Measurements from ENCODE around the gene FOLR1.

DNA sequence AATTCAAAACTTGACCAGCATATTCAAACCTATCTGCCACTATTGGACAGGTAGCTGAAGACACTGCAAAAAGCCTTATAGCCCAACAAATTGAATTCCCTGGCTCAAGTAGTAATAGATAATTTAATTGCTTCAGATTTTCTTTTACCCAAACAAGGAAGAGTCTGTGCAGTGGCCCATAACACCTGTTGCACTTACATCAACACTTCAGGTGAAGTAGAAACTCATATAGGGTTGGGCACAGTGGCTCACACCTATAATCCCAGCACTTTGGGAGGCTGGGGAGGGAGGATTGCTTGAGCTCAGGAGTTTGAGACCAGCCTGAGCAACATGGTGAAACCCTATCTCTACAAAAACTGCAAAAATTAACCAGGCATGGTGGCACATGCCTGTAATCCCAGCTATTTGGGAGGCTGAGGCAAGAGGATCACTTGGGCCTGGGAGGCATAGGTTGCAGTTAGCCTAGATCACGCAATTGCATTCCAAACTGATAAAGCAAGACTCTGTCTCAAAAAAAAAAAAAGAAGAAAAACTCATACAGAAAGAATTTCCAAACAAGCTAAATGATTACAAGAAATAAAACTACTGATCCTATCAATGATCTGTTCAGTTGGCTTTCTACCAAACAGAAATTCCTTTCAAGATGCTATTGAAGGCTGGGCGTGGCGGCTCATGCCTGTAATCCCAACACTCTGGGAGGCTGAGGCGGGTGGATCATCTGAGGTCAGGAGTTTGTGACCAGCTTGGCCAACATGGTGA is 47.0 kb upstream of the FOLR1 start:
- no peak for TF ChIP-seq BCL6 (CRISPR knock-in tag; IDR thresholded peaks at IDR 0.05)
- TF ChIP-seq, protein P1, sequence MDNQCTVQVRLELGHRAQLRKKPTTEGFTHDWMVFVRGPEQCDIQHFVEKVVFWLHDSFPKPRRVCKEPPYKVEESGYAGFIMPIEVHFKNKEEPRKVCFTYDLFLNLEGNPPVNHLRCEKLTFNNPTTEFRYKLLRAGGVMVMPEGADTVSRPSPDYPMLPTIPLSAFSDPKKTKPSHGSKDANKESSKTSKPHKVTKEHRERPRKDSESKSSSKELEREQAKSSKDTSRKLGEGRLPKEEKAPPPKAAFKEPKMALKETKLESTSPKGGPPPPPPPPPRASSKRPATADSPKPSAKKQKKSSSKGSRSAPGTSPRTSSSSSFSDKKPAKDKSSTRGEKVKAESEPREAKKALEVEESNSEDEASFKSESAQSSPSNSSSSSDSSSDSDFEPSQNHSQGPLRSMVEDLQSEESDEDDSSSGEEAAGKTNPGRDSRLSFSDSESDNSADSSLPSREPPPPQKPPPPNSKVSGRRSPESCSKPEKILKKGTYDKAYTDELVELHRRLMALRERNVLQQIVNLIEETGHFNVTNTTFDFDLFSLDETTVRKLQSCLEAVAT (IDR thresholded peaks at IDR 0.05), result no peak
- TF ChIP-seq EP300 (IDR thresholded peaks at IDR 0.05; ENCODE audit: low read length), result no peak
- no peak for TF ChIP-seq POLR2AphosphoS5 (IDR thresholded peaks at IDR 0.05; ENCODE audit: control insufficient read depth, insufficient read depth, low read depth, low read length)
- TF ChIP-seq ZBTB1 (CRISPR knock-in tag; IDR thresholded peaks at IDR 0.05; ENCODE audit: borderline replicate concordance, low read depth), result no peak
- TF ChIP-seq TBP (optimal IDR thresholded peaks at IDR 0.05; ENCODE audit: low read depth, low read length), result no peak
- no peak for TF ChIP-seq BHLHE40 (IDR thresholded peaks at IDR 0.05; ENCODE audit: low read length)
- TF ChIP-seq FOS (IDR thresholded peaks at IDR 0.05; ENCODE audit: extremely low read depth, insufficient read length), result no peak
- TF ChIP-seq, protein P2, sequence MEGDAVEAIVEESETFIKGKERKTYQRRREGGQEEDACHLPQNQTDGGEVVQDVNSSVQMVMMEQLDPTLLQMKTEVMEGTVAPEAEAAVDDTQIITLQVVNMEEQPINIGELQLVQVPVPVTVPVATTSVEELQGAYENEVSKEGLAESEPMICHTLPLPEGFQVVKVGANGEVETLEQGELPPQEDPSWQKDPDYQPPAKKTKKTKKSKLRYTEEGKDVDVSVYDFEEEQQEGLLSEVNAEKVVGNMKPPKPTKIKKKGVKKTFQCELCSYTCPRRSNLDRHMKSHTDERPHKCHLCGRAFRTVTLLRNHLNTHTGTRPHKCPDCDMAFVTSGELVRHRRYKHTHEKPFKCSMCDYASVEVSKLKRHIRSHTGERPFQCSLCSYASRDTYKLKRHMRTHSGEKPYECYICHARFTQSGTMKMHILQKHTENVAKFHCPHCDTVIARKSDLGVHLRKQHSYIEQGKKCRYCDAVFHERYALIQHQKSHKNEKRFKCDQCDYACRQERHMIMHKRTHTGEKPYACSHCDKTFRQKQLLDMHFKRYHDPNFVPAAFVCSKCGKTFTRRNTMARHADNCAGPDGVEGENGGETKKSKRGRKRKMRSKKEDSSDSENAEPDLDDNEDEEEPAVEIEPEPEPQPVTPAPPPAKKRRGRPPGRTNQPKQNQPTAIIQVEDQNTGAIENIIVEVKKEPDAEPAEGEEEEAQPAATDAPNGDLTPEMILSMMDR (IDR thresholded peaks at IDR 0.05 in 2 of 3, conservative IDR thresholded peaks at IDR 0.05 in 1 of 3; ENCODE audit: insufficient read depth in 2 of 3, low read depth in 1 of 3, low read length in 3 of 3), result no peak
- TF ChIP-seq, protein P3, sequence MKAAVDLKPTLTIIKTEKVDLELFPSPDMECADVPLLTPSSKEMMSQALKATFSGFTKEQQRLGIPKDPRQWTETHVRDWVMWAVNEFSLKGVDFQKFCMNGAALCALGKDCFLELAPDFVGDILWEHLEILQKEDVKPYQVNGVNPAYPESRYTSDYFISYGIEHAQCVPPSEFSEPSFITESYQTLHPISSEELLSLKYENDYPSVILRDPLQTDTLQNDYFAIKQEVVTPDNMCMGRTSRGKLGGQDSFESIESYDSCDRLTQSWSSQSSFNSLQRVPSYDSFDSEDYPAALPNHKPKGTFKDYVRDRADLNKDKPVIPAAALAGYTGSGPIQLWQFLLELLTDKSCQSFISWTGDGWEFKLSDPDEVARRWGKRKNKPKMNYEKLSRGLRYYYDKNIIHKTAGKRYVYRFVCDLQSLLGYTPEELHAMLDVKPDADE (conservative IDR thresholded peaks at IDR 0.05; ENCODE audit: control insufficient read depth, low read depth, low read length), result no peak
- no peak for TF ChIP-seq EZH2 (IDR thresholded peaks at IDR 0.05; ENCODE audit: borderline replicate concordance, low read depth, low read length)

Measured in K562 (cell line).